K562 (cell line): Measurements from ENCODE around the gene PHF1. TPM values are rescaled to one million over a fixed set of nuclear protein-coding genes. Genes with fewer than 3 reads are reported as not detected.

Source experiments
- ATAC-seq: fragments of 200-7000 bp; cut with Tn5 transposase; 3 replicates; pipeline ENCODE4 v1.9.1; 2020; ENCODE audit warnings: moderate library complexity
- BruUV-seq: library from RNA; stranded (reverse); fragments of 400-500 nt; replicated peaks from 2 replicates; lab custom pipeline; 2021; lab: Mats Ljungman, UMichigan
- CTCF ChIA-PET: fragments of 300-600 bp; formaldehyde crosslinking; extraction: SDS; loops from one replicate; lab custom pipeline; 2021; ENCODE audit warnings: low intra/inter-chr PET ratio; lab: Yijun Ruan, JAX
- POLR2A ChIA-PET: fragments of 300-600, 350-650 bp; sonication (Branson Sonifier 250); formaldehyde crosslinking; extraction: SDS; loops from one replicate; lab custom pipeline; 2021; ENCODE audit warnings: antibody characterized with exemption, inconsistent platforms; lab: Yijun Ruan, JAX
- DNase-seq, 4 experiments: peaks; one replicate each; pipeline versions ENCODE4 v3.0.0 to v3.0.0-alpha.2; 2011 to 2018; ENCODE audit warnings: low spot score in 3 of 4, mixed read lengths in 3 of 4; ENCODE audit errors: extremely low read depth in 1 of 4
- FAIRE-seq: peaks from 2 replicates; lab custom pipeline; 2011; peaks lifted over from hg19 to GRCh38; lab: Jason Lieb, UNC
- H2AFZ ChIP-seq: 2 replicates; pipeline ENCODE4 v1.6.0; 2011; ENCODE audit warnings: low read depth, low read length, control low read depth, inconsistent platforms
- H3K27ac ChIP-seq: fragments of 200-600 bp; 3 replicates; pipeline ENCODE4 v1.8.0; 2011; ENCODE audit warnings: low read depth, mild to moderate bottlenecking, control low read depth, inconsistent platforms, low read length, moderate library complexity, mixed read lengths; ENCODE audit errors: extremely low read depth
- H3K27me3 ChIP-seq, 2 experiments: fragments of 300-600 bp in 1 of 2; 2 replicates in 1 of 2; 3 replicates in 1 of 2; pipeline versions ENCODE4 v1.6.0 to v1.8.0; 2011; ENCODE audit warnings: inconsistent platforms in 2 of 2, low read length in 2 of 2, mild to moderate bottlenecking in 1 of 2, mixed read lengths in 1 of 2, moderate library complexity in 1 of 2; ENCODE audit not compliant: control insufficient read depth in 2 of 2, insufficient read depth in 2 of 2
- H3K36me3 ChIP-seq: fragments of 300-600 bp; 3 replicates; pipeline ENCODE4 v1.8.0; 2011; ENCODE audit warnings: mild to moderate bottlenecking, low read length, inconsistent platforms; ENCODE audit not compliant: control insufficient read depth, insufficient read depth
- H3K4me1 ChIP-seq, 2 experiments: fragments of 200-600 bp in 1 of 2; replicated peaks in 1 of 2; 2 replicates in 1 of 2; 3 replicates in 1 of 2; pipeline versions ENCODE4 v1.5.1 to v1.8.0; 2011; ENCODE audit warnings: inconsistent platforms in 2 of 2, low read length in 2 of 2, mild to moderate bottlenecking in 1 of 2, mixed read lengths in 1 of 2, moderate library complexity in 1 of 2; ENCODE audit not compliant: control insufficient read depth in 2 of 2, insufficient read depth in 2 of 2
- H3K4me2 ChIP-seq: 2 replicates; pipeline ENCODE4 v1.6.1; 2011; ENCODE audit warnings: low read length, control low read depth, inconsistent platforms, mixed read lengths; ENCODE audit not compliant: insufficient read depth
- H3K4me3 ChIP-seq: fragments of 200-600 bp; sonication (generic), shearing (Covaris generic); 2 replicates; pipeline ENCODE4 v1.5.1; 2016; ENCODE audit warnings: control low read depth, inconsistent platforms
- H3K79me2 ChIP-seq: fragments of 200-600 bp; 3 replicates; pipeline ENCODE4 v1.8.0; 2011; ENCODE audit warnings: low read length, inconsistent platforms; ENCODE audit not compliant: control insufficient read depth, insufficient read depth
- H3K9ac ChIP-seq, 2 experiments: 2 replicates each; pipeline versions ENCODE4 v1.6.0 to v1.6.1; 2011; ENCODE audit warnings: low read depth in 2 of 2, low read length in 2 of 2, control low read depth in 1 of 2, inconsistent platforms in 1 of 2, mild to moderate bottlenecking in 1 of 2, mixed read lengths in 1 of 2; ENCODE audit not compliant: insufficient read depth in 1 of 2
- H3K9me1 ChIP-seq: one replicate; pipeline ENCODE4 v1.6.0; 2011; ENCODE audit warnings: inconsistent platforms, mild to moderate bottlenecking, low read length, moderate library complexity; ENCODE audit not compliant: control insufficient read depth, insufficient read depth
- H3K9me3 ChIP-seq: replicated peaks from 2 replicates; pipeline ENCODE4 v1.5.1; 2011; ENCODE audit warnings: low read depth, low read length, inconsistent platforms; ENCODE audit not compliant: control insufficient read depth, insufficient read depth
- H4K20me1 ChIP-seq: replicated peaks from 2 replicates; pipeline ENCODE4 v1.6.1; 2011; ENCODE audit warnings: low read length, inconsistent platforms, mixed read lengths; ENCODE audit not compliant: control insufficient read depth, insufficient read depth
- BCOR ChIP-seq: fragments of 450-650 bp; IDR thresholded peaks from 2 replicates; pipeline ENCODE4 v1.6.1; 2016
- FOXK1 ChIP-seq: sonication (generic); formaldehyde crosslinking; IDR thresholded peaks from 2 replicates; pipeline ENCODE4 v1.8.0; 2022; ENCODE audit warnings: missing genetic modification reagents, mild to moderate bottlenecking, borderline replicate concordance
- HMG20B ChIP-seq: fragments of 250-450 bp; sonication (Bioruptor Pico); IDR thresholded peaks from 2 replicates; pipeline ENCODE4 v1.5.0; 2021; ENCODE audit warnings: mild to moderate bottlenecking
- PHB ChIP-seq: fragments of 250-450 bp; sonication (Bioruptor Pico); IDR thresholded peaks from 2 replicates; pipeline ENCODE4 v1.5.0; 2021
- PHF21A ChIP-seq: fragments of 450-650 bp; IDR thresholded peaks from 2 replicates; pipeline ENCODE4 v1.6.1; 2017; ENCODE audit warnings: low read depth, borderline replicate concordance
- PRPF4 ChIP-seq: fragments of 200-400 bp; formaldehyde crosslinking; IDR thresholded peaks from one replicate; pipeline ENCODE4 v1.6.1; 2017; ENCODE audit warnings: low read length, low read depth, mild to moderate bottlenecking; ENCODE audit not compliant: insufficient read depth, poor library complexity, severe bottlenecking
- RB1 ChIP-seq: fragments of 450-650 bp; IDR thresholded peaks from 2 replicates; pipeline ENCODE4 v1.6.1; 2017; ENCODE audit warnings: low read depth, mild to moderate bottlenecking
- USF2 ChIP-seq: sonication (generic); formaldehyde crosslinking; IDR thresholded peaks from 2 replicates; pipeline ENCODE4 v1.5.0; 2020; ENCODE audit warnings: missing genetic modification reagents
- ZNF143 ChIP-seq: sonication (generic); formaldehyde crosslinking; IDR thresholded peaks from 2 replicates; pipeline ENCODE4 v1.9.0; 2022; ENCODE audit warnings: mild to moderate bottlenecking, missing genetic modification reagents
- ZNF561 ChIP-seq: fragments of 450-650 bp; formaldehyde crosslinking; conservative IDR thresholded peaks from 2 replicates; pipeline ENCODE4 v1.4.0; 2020; ENCODE audit warnings: mild to moderate bottlenecking, moderate library complexity
- ZNF695 ChIP-seq: fragments of 450-650 bp; formaldehyde crosslinking; IDR thresholded peaks from 2 replicates; pipeline ENCODE4 v1.4.0; 2020; ENCODE audit warnings: mild to moderate bottlenecking, moderate library complexity
- WGBS: fragments of 100-300 bp; shearing (Covaris generic); methylation state at CpG from one replicate; pipeline ENCODE4 v1.1.6; 2016; ENCODE audit warnings: low coverage, mixed read lengths; ENCODE audit not compliant: insufficient coverage; ENCODE audit errors: missing lambda C conversion rate; 5-methylcytosine and 5-hydroxymethylcytosine counted together
- in situ Hi-C: fragments of 300-500 bp; cut with MboI; formaldehyde crosslinking; loops from 4 replicates; pipeline ENCODE4 v1.15.0; 2018; ENCODE audit warnings: inconsistent platforms, mixed read lengths
- intact Hi-C: fragments of 100-400 bp; cut with micrococcal nuclease; formaldehyde crosslinking; loops from 2 replicates; pipeline ENCODE4 v1.14.2; 2022
- polyA plus RNA-seq, 8 experiments: library from polyadenylated mRNA; depleted of rRNA in 4 of 8; stranded (reverse) in 5 of 8; unstranded in 3 of 8; fragments of >200 nt; fragmentation: Nextera tagmentation in 2 of 8; fragmentation: Illumina TruSeq in 1 of 8; extraction: Ambion mirVana in 2 of 8; extraction: Trizol in 1 of 8; gene quantifications; 2 replicates each; pipeline versions ENCODE4 v1.2.1 to v1.2.3, GENCODE V29; 2011 to 2014; ENCODE audit warnings: inconsistent platforms in 1 of 8, missing spikeins in 1 of 8
- total RNA-seq, 7 experiments: library from RNA; depleted of rRNA in 6 of 7; stranded (reverse); fragments of >200 nt in 6 of 7; fragmentation: Illumina TruSeq in 2 of 7; extraction: Trizol in 2 of 7; gene quantifications; 2 replicates each; pipeline versions ENCODE4 v1.2.1 to v1.2.3, GENCODE V29; 2011 to 2021; ENCODE audit warnings: low replicate concordance in 1 of 7

The PHF1 gene
- total and polyA plus RNA-seq, 9 of the 15 experiments (the other 6 are each of a cell fraction or from before 2014, with no cell fraction given): 3.7 to 64.2 (median 33.7) TPM

- peak; percentile 58 for TF ChIP-seq USF2 (CRISPR knock-in tag)
- no peak for TF ChIP-seq ZNF695 (CRISPR knock-in tag)
- peak; percentile 90 for TF ChIP-seq RB1
- peak; percentile 40; the same call in 1 of the 2 replicates for TF ChIP-seq FOXK1 (CRISPR knock-in tag)
- TF ChIP-seq PHF21A: 0 out of 2 replicates have a peak, but pooled peaks have one; percentile 36
These were observed 19.4 kb upstream of the PHF1 start, which contains the start of gene KIFC1 (continued) for GRCh38 chr6:33391278-33391921.

- CTCF ChIA-PET: interaction anchor here (0.9 to 2.1 kb wide), 3 partner anchors 10 to 112 kb away, joined by 4 to 12 read pairs (median 9); no protein-coding TSS in a partner anchor
- peak overlapping the region; percentile 96 for H2AFZ ChIP-seq
- POLR2A ChIA-PET: interaction anchor here (0.5 to 1.3 kb wide), 8 partner anchors 9 to 550 kb away, joined by 3 to 5 read pairs (median 4); partner anchors contain the start of gene B3GALT4
- H3K9me3 ChIP-seq: no peaks in the 10 kb centered on the region
- H3K27me3 ChIP-seq: no peaks in the 10 kb centered on the region
- no peaks in the 10 kb centered on the region for H3K9me1 ChIP-seq
- FAIRE-seq: peak; percentile 23
- TSS peak; percentile 71 for BruUV-seq
- peaks cover 19 to 22% of the 10 kb centered on the region in 2 experiments for H3K4me1 ChIP-seq
- peak overlapping the region; percentile 89 for H3K27ac ChIP-seq
- H3K79me2 ChIP-seq: peaks cover 52% of the 10 kb centered on the region
- peak; percentile 48 for ATAC-seq
- peak; percentile 57 to 74 (median 73) for DNase-seq
- peak overlapping the region; percentile 93 for H3K4me2 ChIP-seq
- H4K20me1 ChIP-seq: 0 out of 2 replicates have a peak, but pooled peaks cover 3% of the 10 kb centered on the region
- peak overlapping the region; percentile 74 for H3K4me3 ChIP-seq
- intact Hi-C loops: loop anchor here (1.0 to 5.0 kb wide), 6 partner anchors 18 to 100 kb away; partner anchors contain the start of genes CUTA and RGL2
- H3K9ac ChIP-seq: peak overlapping the region; percentile 92
- in situ Hi-C loops: no loop called here
- WGBS: under 1% methylated on average over 30 of the region's 31 CpGs
- H3K36me3 ChIP-seq: peaks cover 31% of the 10 kb centered on the region; the same call in 2 of the 3 replicates
- TF ChIP-seq PRPF4: peak; percentile 4
- TF ChIP-seq ZNF561 (CRISPR knock-in tag): no peak
- no peak for TF ChIP-seq BCOR
- 0 out of 2 replicates have a peak, but pooled peaks have one; percentile 57 for TF ChIP-seq ZNF143 (CRISPR knock-in tag)
- no peak for TF ChIP-seq HMG20B
- peak; percentile 91; the same call in 1 of the 2 replicates for TF ChIP-seq PHB
These were observed 18.8 kb upstream of the PHF1 start for GRCh38 chr6:33391922-33392594.
